Spleen (tissue), 13 donors: ENCODE results near the gene WDR77. TPM values are rescaled to one million over a fixed set of nuclear protein-coding genes. Genes with fewer than 3 reads are reported as not detected.

Experiments
- DNase-seq: peaks from one replicate; pipeline ENCODE4 v3.0.0-alpha.2; 2020
- H3K27ac ChIP-seq, 8 donors: fragments of 200-600 bp; sonication (generic) in 7 of 8; 1 replicate in 4 of 8; 2 replicates in 4 of 8; pipeline versions ENCODE4 v1.5.0 to v1.8.0; 2016 to 2021; ENCODE audit warnings: inconsistent platforms in 4 of 8, mild to moderate bottlenecking in 4 of 8, moderate library complexity in 1 of 8
- H3K27me3 ChIP-seq, 7 donors: fragments of 200-600 bp; sonication (generic) in 6 of 7; replicated peaks in 1 of 7; 1 replicate in 4 of 7; 2 replicates in 3 of 7; pipeline versions ENCODE4 v1.5.0 to v1.8.0; 2016 to 2021; ENCODE audit warnings: inconsistent platforms in 3 of 7, mild to moderate bottlenecking in 1 of 7
- H3K36me3 ChIP-seq, 6 donors: fragments of 200-600 bp; sonication (generic) in 5 of 6; 1 replicate in 4 of 6; 2 replicates in 2 of 6; pipeline versions ENCODE4 v1.5.0 to v1.8.0; 2016 to 2021; ENCODE audit warnings: inconsistent platforms in 2 of 6
- H3K4me1 ChIP-seq, 6 donors: fragments of 200-600 bp; sonication (generic) in 5 of 6; 1 replicate in 3 of 6; 2 replicates in 3 of 6; pipeline versions ENCODE4 v1.5.0 to v1.8.0; 2016 to 2021; ENCODE audit warnings: inconsistent platforms in 3 of 6
- H3K4me3 ChIP-seq, 8 donors: fragments of 200-600 bp; sonication (generic) in 7 of 8; 1 replicate in 4 of 8; 2 replicates in 4 of 8; pipeline versions ENCODE4 v1.5.0 to v1.8.0; 2016 to 2021; ENCODE audit warnings: inconsistent platforms in 4 of 8, mild to moderate bottlenecking in 4 of 8, moderate library complexity in 2 of 8
- H3K9me3 ChIP-seq, 8 donors: fragments of 200-600 bp; sonication (generic) in 7 of 8; 1 replicate in 4 of 8; 2 replicates in 4 of 8; pipeline versions ENCODE4 v1.5.0 to v1.8.0; 2016 to 2021; ENCODE audit warnings: inconsistent platforms in 4 of 8
- CTCF ChIP-seq, 11 experiments: fragments of 200-600 bp in 7 of 11; fragments of 450-650 bp in 4 of 11; sonication (generic) in 4 of 11; IDR thresholded peaks in 8 of 11; conservative IDR thresholded peaks in 3 of 11; 1 replicate in 7 of 11; 2 replicates in 4 of 11; pipeline versions ENCODE4 v1.4.0 to v1.8.0; 2016 to 2021; ENCODE audit warnings: antibody characterized with exemption in 11 of 11, inconsistent platforms in 4 of 11, mild to moderate bottlenecking in 1 of 11
- POLR2A ChIP-seq, 3 donors: fragments of 450-650 bp; IDR thresholded peaks; one replicate each; pipeline ENCODE4 v1.5.1; 2017; ENCODE audit warnings: antibody characterized with exemption in 3 of 3, mild to moderate bottlenecking in 1 of 3
- POLR2AphosphoS5 ChIP-seq, 3 donors: sonication (generic); formaldehyde crosslinking; IDR thresholded peaks; one replicate each; pipeline ENCODE4 v1.5.1; 2017; ENCODE audit warnings: antibody characterized with exemption in 3 of 3
- WGBS, 5 donors: extraction: QIAGEN DNeasy Blood & Tissue Kit in 3 of 5; methylation state at CpG; one replicate each; pipeline versions ENCODE4 v1.1.5 to v1.1.7; 2013 to 2018; 5-methylcytosine and 5-hydroxymethylcytosine counted together
- intact Hi-C: fragments of 100-400 bp; cut with DNase I; formaldehyde crosslinking; loops from one replicate; pipeline ENCODE4 v1.15.0; 2023; ENCODE audit warnings: low total_unique reads
- long read RNA-seq, 2 donors: transcript quantifications; one replicate each; lab custom pipeline, GENCODE V29; 2026
- polyA plus RNA-seq, 3 donors: library from polyadenylated mRNA; stranded (reverse); fragments of 200-250 nt; gene quantifications; one replicate each; pipeline ENCODE4 v1.2.1, GENCODE V29; 2013
- total RNA-seq, 7 donors: library from RNA; depleted of rRNA in 3 of 7; stranded (reverse); fragments of >200 nt in 3 of 7; fragmentation: NEBNext Ultra II Directional in 4 of 7; extraction: Animal tissue kit (Norgen Biotek cat#: 25700) in 4 of 7; gene quantifications; one replicate each; pipeline versions ENCODE4 v1.1.0 to v1.2.1, GENCODE V29; 2016 to 2021
- donor health status: healthy with polysubstance abuse.
- donor health status: DM: no; HTN: no; CAD: no; lungs with moderate emphysema.
- donor health status: DM: no; HTN: no; CAD: no.
- donor health status: Bipolar disorder and iron deficiency.
- donor health status: healthy.
- donor health status: DM: no; HTN: no; CAD: no.
- donor health status: DM: yes; HTN: yes; CAD: no.

Gene WDR77
- total RNA-seq (10 to 100 TPM; 25.4 to 36.6 (median 34.9) TPM), polyA plus RNA-seq (10 to 100 TPM; 24.8 to 34.5 (median 31.7) TPM)
- long read RNA-seq, donor 1, transcript WDR77-201 (10 exons, 2,576 nt): major isoform, 26 of 41 reads
- long read RNA-seq, donor 1, partial matches to known transcripts: 11 of 41 reads
- long read RNA-seq, donor 1, other reads (novel, unspliced or antisense): 0 of 41 reads
- long read RNA-seq, donor 2, transcript WDR77-201 (10 exons, 2,576 nt): major isoform, 13 of 349 reads
- long read RNA-seq, donor 2, partial matches to known transcripts: 217 of 349 reads
- long read RNA-seq, donor 2, other reads (novel, unspliced or antisense): 118 of 349 reads

GRCh38 chr1:111448918-111449702, at the start of gene WDR77, which contains the start of gene ATP5PB:
WDR77 (minus strand) TSS chr1:111449256; CDS start chr1:111449169, 87 bp downstream.
ATP5PB (plus strand) TSS chr1:111449464; CDS start chr1:111449542, 78 bp downstream.
- peaks cover 0 to 63% (median 29%) of the 10 kb centered on the region in 6 donors for H3K36me3 ChIP-seq
- TF ChIP-seq POLR2A (IDR thresholded peaks at IDR 0.05): peak in 1 of 3 donors; percentile 13
- peak in 4 of 11 experiments; percentile 6 to 59 (median 44) for TF ChIP-seq CTCF (IDR thresholded peaks at IDR 0.05 in 8 of 11, conservative IDR thresholded peaks at IDR 0.05 in 3 of 11)
- TF ChIP-seq POLR2AphosphoS5 (IDR thresholded peaks at IDR 0.05): peak; percentile 78 to 83 (median 83)
- H3K4me1 ChIP-seq: peaks cover 33 to 84% (median 66%) of the 10 kb centered on the region in 6 donors

GRCh38 chr1:111497592-111497991, 48.5 kb upstream of the WDR77 start:
- H3K27me3 ChIP-seq: no peaks in the 10 kb centered on the region
- no peaks in the 10 kb centered on the region for H3K36me3 ChIP-seq
- no peak overlapping the region for H3K4me3 ChIP-seq
- TF ChIP-seq POLR2A (IDR thresholded peaks at IDR 0.05) (no peak), CTCF (IDR thresholded peaks at IDR 0.05 in 8 of 11, conservative IDR thresholded peaks at IDR 0.05 in 3 of 11) (no peak), POLR2AphosphoS5 (IDR thresholded peaks at IDR 0.05) (no peak)
- WGBS, 5 donors: 52 to 69% (median 60%) methylated on average over 5 of the region's 5 CpGs
- peak overlapping the region in 3 of 8 donors; percentile 8 to 22 (median 21) for H3K27ac ChIP-seq
- intact Hi-C loops: no loop called here
- no peak for DNase-seq
- H3K4me1 ChIP-seq: peaks cover 0 to 27% (median under 1%) of the 10 kb centered on the region in 6 donors
- peaks cover 0 to 9% (median 0%) of the 10 kb centered on the region in 8 donors for H3K9me3 ChIP-seq

More at GRCh38 chr1:111448918-111449702, at the start of gene WDR77, which contains the start of gene ATP5PB:
- peak; percentile 95 for DNase-seq
- Histone ChIP-seq H3K4me3 (peak within 1 kb of the TSS; percentile 79 to 98 (median 92)), H3K27me3 (no peaks in the 10 kb centered on the region), H3K27ac (peak within 1 kb of the TSS; percentile 77 to 91 (median 88)), H3K9me3 (no peaks in the 10 kb centered on the region)
- 0% methylated on average over 32 to 54 of the region's 54 CpGs for WGBS, 5 donors
- intact Hi-C loops: no loop called here

GRCh38 chr1:111496398-111496797, 47.3 kb upstream of the WDR77 start:
- peaks cover 0 to 27% (median 0%) of the 10 kb centered on the region in 6 donors for H3K4me1 ChIP-seq
- H3K4me3 ChIP-seq: no peak overlapping the region
- intact Hi-C loops: no loop called here
- H3K27ac ChIP-seq: no peak overlapping the region
- no peak for TF ChIP-seq POLR2A (IDR thresholded peaks at IDR 0.05)
- no peak for TF ChIP-seq POLR2AphosphoS5 (IDR thresholded peaks at IDR 0.05)
- TF ChIP-seq CTCF (IDR thresholded peaks at IDR 0.05 in 8 of 11, conservative IDR thresholded peaks at IDR 0.05 in 3 of 11): no peak
- H3K9me3 ChIP-seq: peaks cover 0 to 9% (median 0%) of the 10 kb centered on the region in 8 donors
- H3K36me3 ChIP-seq: no peaks in the 10 kb centered on the region
- no peak for DNase-seq
- 79 to 93% (median 87%) methylated on average over 4 of the region's 4 CpGs for WGBS, 5 donors
- H3K27me3 ChIP-seq: no peaks in the 10 kb centered on the region
